ENCODE results near the gene PPARA. TPM values are rescaled to one million over a fixed set of nuclear protein-coding genes. Genes with fewer than 3 reads are reported as not detected.

PPARA gene
- total RNA-seq, 2 experiments from 2014 or later, result 17.9 to 18.1 TPM

GRCh38 chr22:46220921-46221320 is 70.6 kb downstream of the PPARA start:
- Mint-ChIP-seq H3K27me3 (ENCODE audit: low read depth) (no peaks in the 10 kb centered on the region), H3K27ac (no peak overlapping the region), H3K36me3 (ENCODE audit: low read depth) (peaks cover 47% of the 10 kb centered on the region), H3K9me3 (ENCODE audit: insufficient read depth) (no peaks in the 10 kb centered on the region), H3K4me3 (no peak overlapping the region), H3K4me1 (ENCODE audit: low read depth) (peaks cover 12% of the 10 kb centered on the region)
- ATAC-seq (no peak), DNase-seq (no peak)
- POLR2A ChIA-PET, result no interaction called here
- CTCF ChIA-PET, result no interaction called here

GRCh38 chr22:46224044-46224897 is 73.9 kb downstream of the PPARA start:
- no peak overlapping the region for H3K27ac Mint-ChIP-seq
- peaks cover 34% of the 10 kb centered on the region for H3K36me3 Mint-ChIP-seq (ENCODE audit: low read depth)
- H3K4me3 Mint-ChIP-seq, result no peak overlapping the region
- H3K27me3 Mint-ChIP-seq (ENCODE audit: low read depth), result no peaks in the 10 kb centered on the region
- no peaks in the 10 kb centered on the region for H3K9me3 Mint-ChIP-seq (ENCODE audit: insufficient read depth)
- ATAC-seq (no peak), DNase-seq (no peak)
- CTCF ChIA-PET, result no interaction called here
- peaks cover 10% of the 10 kb centered on the region for H3K4me1 Mint-ChIP-seq (ENCODE audit: low read depth)
- POLR2A ChIA-PET, result no interaction called here

- Mint-ChIP-seq H3K27ac (no peak overlapping the region), H3K4me1 (ENCODE audit: low read depth) (peaks cover 4% of the 10 kb centered on the region), H3K36me3 (ENCODE audit: low read depth) (peaks cover 28% of the 10 kb centered on the region), H3K4me3 (no peak overlapping the region), H3K27me3 (ENCODE audit: low read depth) (no peaks in the 10 kb centered on the region), H3K9me3 (ENCODE audit: insufficient read depth) (no peaks in the 10 kb centered on the region)
- no peak for ATAC-seq
- DNase-seq, result no peak
- POLR2A ChIA-PET, result no interaction called here
- CTCF ChIA-PET, result no interaction called here
These were observed 74.6 kb downstream of the PPARA start for GRCh38 chr22:46224898-46225290.

- ChIA-PET POLR2A (no interaction called here), CTCF (no interaction called here)
- DNase-seq (no peak), ATAC-seq (no peak)
- peaks cover 3% of the 10 kb centered on the region for H3K4me1 Mint-ChIP-seq (ENCODE audit: low read depth)
- no peaks in the 10 kb centered on the region for H3K27me3 Mint-ChIP-seq (ENCODE audit: low read depth)
- H3K36me3 Mint-ChIP-seq (ENCODE audit: low read depth), result peaks cover 23% of the 10 kb centered on the region
- no peaks in the 10 kb centered on the region for H3K9me3 Mint-ChIP-seq (ENCODE audit: insufficient read depth)
- H3K4me3 Mint-ChIP-seq, result no peak overlapping the region
- no peak overlapping the region for H3K27ac Mint-ChIP-seq
These were observed 75.3 kb downstream of the PPARA start for GRCh38 chr22:46225631-46226030.

- ChIA-PET CTCF (no interaction called here), POLR2A (no interaction called here)
- no peaks in the 10 kb centered on the region for H3K9me3 Mint-ChIP-seq (ENCODE audit: insufficient read depth)
- no peak for DNase-seq
- no peak for ATAC-seq
- H3K27me3 Mint-ChIP-seq (ENCODE audit: low read depth), result no peaks in the 10 kb centered on the region
- H3K36me3 Mint-ChIP-seq (ENCODE audit: low read depth), result peaks cover 17% of the 10 kb centered on the region
- H3K4me3 Mint-ChIP-seq, result no peak overlapping the region
- no peaks in the 10 kb centered on the region for H3K4me1 Mint-ChIP-seq (ENCODE audit: low read depth)
- no peak overlapping the region for H3K27ac Mint-ChIP-seq
These were observed 76.3 kb downstream of the PPARA start for GRCh38 chr22:46226577-46226976.

GRCh38 chr22:46229701-46230100 is 79.4 kb downstream of the PPARA start:
- H3K4me3 Mint-ChIP-seq, result no peak overlapping the region
- no peaks in the 10 kb centered on the region for H3K9me3 Mint-ChIP-seq (ENCODE audit: insufficient read depth)
- ChIA-PET CTCF (no interaction called here), POLR2A (interaction anchor here (0.5 kb wide), 1 partner anchor 41 kb away, joined by 3 read pairs; no protein-coding TSS in a partner anchor)
- ATAC-seq (no peak), DNase-seq (no peak)
- no peaks in the 10 kb centered on the region for H3K4me1 Mint-ChIP-seq (ENCODE audit: low read depth)
- H3K36me3 Mint-ChIP-seq (ENCODE audit: low read depth), result peaks cover 16% of the 10 kb centered on the region
- no peaks in the 10 kb centered on the region for H3K27me3 Mint-ChIP-seq (ENCODE audit: low read depth)
- H3K27ac Mint-ChIP-seq, result no peak overlapping the region

GRCh38 chr22:46230262-46230901 is 80.1 kb downstream of the PPARA start:
- ATAC-seq (no peak), DNase-seq (no peak)
- no peak overlapping the region for H3K4me3 Mint-ChIP-seq
- H3K36me3 Mint-ChIP-seq (ENCODE audit: low read depth), result peaks cover 12% of the 10 kb centered on the region
- H3K4me1 Mint-ChIP-seq (ENCODE audit: low read depth), result no peaks in the 10 kb centered on the region
- ChIA-PET POLR2A (interaction anchor here (0.5 kb wide), 1 partner anchor 40 kb away, joined by 3 read pairs; no protein-coding TSS in a partner anchor), CTCF (no interaction called here)
- H3K27ac Mint-ChIP-seq, result no peak overlapping the region
- H3K27me3 Mint-ChIP-seq (ENCODE audit: low read depth), result no peaks in the 10 kb centered on the region
- H3K9me3 Mint-ChIP-seq (ENCODE audit: insufficient read depth), result no peaks in the 10 kb centered on the region

- H3K4me3 Mint-ChIP-seq, result no peak overlapping the region
- H3K27ac Mint-ChIP-seq, result no peak overlapping the region
- ChIA-PET POLR2A (no interaction called here), CTCF (no interaction called here)
- DNase-seq (no peak), ATAC-seq (no peak)
- no peaks in the 10 kb centered on the region for H3K9me3 Mint-ChIP-seq (ENCODE audit: insufficient read depth)
- no peaks in the 10 kb centered on the region for H3K27me3 Mint-ChIP-seq (ENCODE audit: low read depth)
- no peaks in the 10 kb centered on the region for H3K4me1 Mint-ChIP-seq (ENCODE audit: low read depth)
- H3K36me3 Mint-ChIP-seq (ENCODE audit: low read depth), result peaks cover 21% of the 10 kb centered on the region
These were observed 82.9 kb downstream of the PPARA start for GRCh38 chr22:46233231-46233630.

GRCh38 chr22:46234969-46235368 is 84.6 kb downstream of the PPARA start:
- no peak for ATAC-seq
- Mint-ChIP-seq H3K27ac (no peak overlapping the region), H3K4me1 (ENCODE audit: low read depth) (peaks cover 13% of the 10 kb centered on the region), H3K36me3 (ENCODE audit: low read depth) (peaks cover 27% of the 10 kb centered on the region), H3K9me3 (ENCODE audit: insufficient read depth) (no peaks in the 10 kb centered on the region), H3K27me3 (ENCODE audit: low read depth) (no peaks in the 10 kb centered on the region), H3K4me3 (no peak overlapping the region)
- ChIA-PET POLR2A (no interaction called here), CTCF (interaction anchor here (0.8 kb wide), 1 partner anchor 17 kb away, joined by 3 read pairs; no protein-coding TSS in a partner anchor)
- no peak for DNase-seq

- Mint-ChIP-seq H3K4me1 (ENCODE audit: low read depth) (peaks cover 31% of the 10 kb centered on the region), H3K27me3 (ENCODE audit: low read depth) (no peaks in the 10 kb centered on the region), H3K9me3 (ENCODE audit: insufficient read depth) (no peaks in the 10 kb centered on the region), H3K36me3 (ENCODE audit: low read depth) (peaks cover 30% of the 10 kb centered on the region), H3K4me3 (no peak overlapping the region), H3K27ac (no peak overlapping the region)
- ATAC-seq (no peak), DNase-seq (no peak)
- ChIA-PET CTCF (no interaction called here), POLR2A (no interaction called here)
These were observed 87.3 kb downstream of the PPARA start for GRCh38 chr22:46237453-46238124.

- Mint-ChIP-seq H3K27me3 (ENCODE audit: low read depth) (no peaks in the 10 kb centered on the region), H3K4me1 (ENCODE audit: low read depth) (peaks cover 32% of the 10 kb centered on the region), H3K9me3 (ENCODE audit: insufficient read depth) (no peaks in the 10 kb centered on the region), H3K36me3 (ENCODE audit: low read depth) (peaks cover 37% of the 10 kb centered on the region), H3K4me3 (no peak overlapping the region), H3K27ac (peak overlapping the region; percentile 1)
- ATAC-seq (no peak), DNase-seq (no peak)
- ChIA-PET POLR2A (no interaction called here), CTCF (interaction anchor here (2.0 kb wide), 1 partner anchor 11 kb away, joined by 11 read pairs; the partner anchor contains the start of gene CDPF1)
These were observed 88.2 kb downstream of the PPARA start for GRCh38 chr22:46238541-46238940.

All from activated CD8-positive, alpha-beta T cell treated with anti-CD3 and anti-CD28 coated beads, Interleukin-2, amount 10 ng/mL, durations not matched to agents 7 days and 5 days (primary cell).